ENCODE measurements around the gene TRAFD1.
A peak's percentile ranks its signal among the peaks of the same experiment; 100 is the strongest.

Gene TRAFD1

GRCh38 chr12:112115259-112116045 is 9.9 kb upstream of the TRAFD1 start:
- no peak for DNase-seq (ENCODE audit: low spot score)

GRCh38 chr12:112116232-112117060 is 8.9 kb upstream of the TRAFD1 start:
- peak; percentile 96 for DNase-seq (ENCODE audit: low spot score)

DNA sequence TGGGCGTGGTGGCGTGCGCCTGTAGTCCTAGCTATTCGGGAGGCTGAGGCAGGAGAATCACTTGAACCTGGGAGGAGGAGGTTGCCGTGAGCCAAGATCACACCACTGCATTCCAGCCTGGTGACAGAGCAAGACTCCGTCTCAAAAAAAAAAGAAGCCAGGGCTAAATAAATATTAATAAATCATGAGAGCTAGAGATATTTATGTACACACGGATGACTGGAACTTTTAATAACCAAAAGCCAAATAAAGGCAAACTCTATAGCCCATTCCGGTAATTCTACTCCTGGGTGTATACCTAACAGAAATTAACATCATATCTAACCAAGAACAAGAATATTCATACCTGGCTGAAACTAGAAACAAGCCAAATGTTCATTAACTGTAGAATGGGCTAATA is 7.7 kb upstream of the TRAFD1 start:
- no peak for DNase-seq (ENCODE audit: low spot score)

DNA sequence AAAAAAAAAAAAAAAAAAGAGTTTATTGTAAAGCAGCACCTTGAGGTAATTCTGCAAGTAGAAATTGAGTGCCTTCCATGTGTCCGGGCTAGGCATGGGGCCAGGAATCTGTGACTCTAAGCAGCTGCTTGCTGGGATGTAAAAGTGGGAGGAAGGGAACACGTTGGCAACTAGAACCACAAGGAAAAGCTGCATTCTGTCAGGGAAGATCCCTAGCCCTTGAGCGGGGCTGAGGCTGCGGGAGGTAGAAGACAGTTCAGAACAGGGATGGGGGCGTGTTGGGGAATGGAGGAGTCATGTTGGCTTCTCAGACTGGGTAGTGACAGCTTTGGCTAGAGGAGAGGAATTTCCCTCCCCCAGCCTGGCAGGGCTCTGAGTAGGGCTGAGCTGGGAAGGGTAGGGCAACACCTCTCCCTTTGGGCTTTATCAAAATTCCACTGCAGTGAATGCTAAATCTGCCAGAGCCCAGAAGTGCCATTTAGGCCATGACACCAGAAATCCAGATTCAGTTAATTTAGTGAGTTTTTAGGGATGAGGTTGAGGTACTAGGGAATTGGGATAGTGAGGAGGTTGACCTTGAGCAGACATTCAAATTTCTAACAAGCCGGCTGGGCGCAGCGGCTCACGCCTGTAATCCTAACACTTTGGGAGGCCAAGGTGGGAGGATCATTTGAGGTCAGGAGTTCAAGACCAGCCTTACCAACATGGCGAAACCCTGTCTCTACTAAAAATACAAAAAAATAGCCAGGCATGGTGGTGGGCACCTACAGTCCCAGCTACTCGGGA is 3.4 kb upstream of the TRAFD1 start:
- DNase-seq (ENCODE audit: low spot score), result peak; percentile 49

DNA sequence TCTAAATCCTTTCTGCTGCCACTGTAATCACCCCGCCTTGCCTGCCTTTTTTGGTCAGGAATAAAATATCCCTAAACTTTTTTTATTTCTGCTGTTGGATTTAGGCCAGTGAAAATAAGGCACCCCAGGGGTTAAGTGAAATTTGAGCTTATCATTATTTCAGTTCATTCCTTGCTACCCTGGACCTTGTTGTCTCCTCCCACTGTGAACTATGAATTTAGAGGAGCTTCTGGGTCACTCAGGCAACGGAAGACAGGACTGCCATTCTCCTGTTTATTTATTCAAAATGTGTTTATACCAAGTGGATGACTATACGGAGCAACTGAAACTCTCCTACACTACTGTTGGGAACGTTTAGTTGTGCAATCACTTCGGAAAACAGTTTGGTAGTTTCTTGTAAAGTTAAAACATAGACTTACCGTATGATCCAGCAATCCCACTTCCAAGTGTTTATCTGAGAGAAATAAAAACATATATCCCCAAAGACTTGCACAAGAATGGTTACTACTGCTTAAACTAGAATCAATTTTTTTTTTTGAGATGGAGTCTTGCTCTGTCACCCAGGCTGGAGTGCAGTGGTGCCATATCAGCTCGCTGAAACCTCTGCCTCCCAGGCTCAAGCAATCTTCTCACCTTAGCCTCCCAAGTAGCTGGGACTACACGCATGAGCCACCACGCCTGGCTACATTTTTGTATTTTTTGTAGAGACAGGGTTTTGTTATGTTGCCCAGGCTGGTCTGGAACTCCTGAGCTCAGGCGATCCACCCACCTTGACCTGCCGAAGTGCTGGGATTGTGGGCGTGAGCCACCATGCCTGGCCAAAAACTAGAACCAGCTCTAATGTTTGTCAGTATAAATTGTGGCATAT is 2.3 kb upstream of the TRAFD1 start:
- no peak for DNase-seq (ENCODE audit: low spot score)

DNA sequence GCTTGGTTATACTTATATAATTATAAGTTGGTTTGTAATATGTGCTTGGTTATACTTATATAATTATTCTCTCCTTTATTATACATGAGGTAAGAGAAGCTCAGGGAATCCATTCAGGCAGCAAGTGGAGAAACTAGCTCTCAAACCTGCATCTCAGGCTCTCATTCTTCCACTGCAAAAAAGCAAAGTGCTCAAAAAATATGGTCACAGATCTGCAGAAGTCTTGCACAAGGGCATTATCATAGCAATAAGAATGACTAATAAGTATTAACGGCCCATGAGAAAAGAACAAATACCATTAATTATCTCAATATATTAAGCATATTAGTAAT is 476 bp upstream of the TRAFD1 start:
- no peak for DNase-seq (ENCODE audit: low spot score)

- no peak for DNase-seq (ENCODE audit: low spot score)
These were observed 659 bp downstream of the TRAFD1 start for GRCh38 chr12:112126000-112126438.

- no peak for DNase-seq (ENCODE audit: low spot score)
These were observed 1.6 kb downstream of the TRAFD1 start for GRCh38 chr12:112126911-112127310.

DNA sequence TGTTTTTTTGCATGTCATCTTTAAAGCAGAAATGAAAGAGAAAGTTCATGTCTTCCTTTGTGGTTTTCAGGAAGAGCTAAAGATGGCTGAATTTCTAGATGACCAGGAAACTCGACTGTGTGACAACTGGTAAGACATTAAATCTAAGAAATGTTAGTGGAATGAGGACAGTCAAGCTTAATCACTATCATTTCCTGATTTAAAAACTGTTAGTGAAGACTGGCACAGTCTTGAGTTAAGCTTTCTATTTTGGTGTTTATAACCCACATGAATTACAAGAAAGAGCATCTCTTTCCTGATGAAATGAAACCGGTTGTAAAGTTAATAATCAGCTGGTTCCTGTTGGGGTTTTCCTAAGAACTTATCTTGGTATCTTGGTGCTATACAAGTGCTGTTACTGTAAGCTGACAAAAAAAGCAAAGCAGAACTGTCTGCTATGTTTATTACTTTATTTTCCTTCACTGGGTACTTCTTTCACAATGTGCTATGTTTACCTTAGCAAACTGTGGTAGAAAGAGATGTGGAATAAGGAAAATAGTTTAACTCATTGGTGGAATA is 5.2 kb downstream of the TRAFD1 start:
- peak; percentile 76 for DNase-seq (ENCODE audit: low spot score)

GRCh38 chr12:112131686-112132085 is 6.3 kb downstream of the TRAFD1 start:
- no peak for DNase-seq (ENCODE audit: low spot score)

DNA sequence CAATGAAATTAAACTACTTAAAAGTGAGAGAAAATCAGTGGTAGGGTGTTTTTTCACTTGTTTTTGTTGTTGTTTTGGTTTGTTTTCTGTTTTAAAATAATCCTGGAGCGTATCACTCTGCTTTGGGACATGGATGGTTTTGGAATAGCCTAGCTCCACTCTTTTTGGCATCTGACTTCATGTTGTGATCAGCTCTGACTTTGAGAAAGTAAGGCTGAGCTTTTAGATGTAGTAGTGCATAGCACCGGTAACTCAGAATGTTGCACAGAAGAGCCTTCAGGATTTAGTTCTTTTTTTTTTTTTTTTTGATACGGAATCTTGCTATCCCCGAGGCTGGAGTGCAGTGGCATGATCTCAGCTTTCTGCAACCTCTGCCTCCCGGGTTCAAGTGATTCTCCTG is 8.1 kb downstream of the TRAFD1 start:
- DNase-seq (ENCODE audit: low spot score), result no peak

DNA sequence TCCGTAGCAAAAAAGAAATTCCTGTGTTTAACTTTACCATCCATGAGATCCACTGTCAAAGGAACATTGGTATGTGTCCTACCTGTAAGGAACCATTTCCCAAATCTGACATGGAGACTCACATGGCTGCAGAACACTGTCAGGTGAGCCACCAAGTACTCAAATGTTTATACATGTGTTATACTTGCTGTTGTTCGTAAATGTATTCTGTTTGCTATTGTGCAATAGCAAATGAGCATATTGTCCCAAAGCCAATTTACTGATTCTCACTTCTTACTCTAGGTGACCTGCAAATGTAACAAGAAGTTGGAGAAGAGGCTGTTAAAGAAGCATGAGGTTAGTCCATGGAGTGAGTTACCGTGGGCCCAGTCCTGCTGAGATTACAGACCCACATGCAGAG is 9.4 kb downstream of the TRAFD1 start:
- no peak for DNase-seq (ENCODE audit: low spot score)

DNA sequence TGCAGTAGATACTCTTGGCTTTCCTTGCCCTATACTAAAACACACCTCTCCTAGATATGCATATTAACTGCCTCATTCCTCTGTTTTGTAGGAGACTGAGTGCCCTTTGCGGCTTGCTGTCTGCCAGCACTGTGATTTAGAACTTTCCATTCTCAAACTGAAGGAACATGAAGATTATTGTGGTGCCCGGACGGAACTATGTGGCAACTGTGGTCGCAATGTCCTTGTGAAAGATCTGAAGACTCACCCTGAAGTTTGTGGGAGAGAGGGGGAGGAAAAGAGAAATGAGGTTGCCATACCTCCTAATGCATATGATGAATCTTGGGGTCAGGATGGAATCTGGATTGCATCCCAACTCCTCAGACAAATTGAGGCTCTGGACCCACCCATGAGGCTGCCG is 15.4 kb downstream of the TRAFD1 start:
- DNase-seq (ENCODE audit: low spot score), result no peak

DNA sequence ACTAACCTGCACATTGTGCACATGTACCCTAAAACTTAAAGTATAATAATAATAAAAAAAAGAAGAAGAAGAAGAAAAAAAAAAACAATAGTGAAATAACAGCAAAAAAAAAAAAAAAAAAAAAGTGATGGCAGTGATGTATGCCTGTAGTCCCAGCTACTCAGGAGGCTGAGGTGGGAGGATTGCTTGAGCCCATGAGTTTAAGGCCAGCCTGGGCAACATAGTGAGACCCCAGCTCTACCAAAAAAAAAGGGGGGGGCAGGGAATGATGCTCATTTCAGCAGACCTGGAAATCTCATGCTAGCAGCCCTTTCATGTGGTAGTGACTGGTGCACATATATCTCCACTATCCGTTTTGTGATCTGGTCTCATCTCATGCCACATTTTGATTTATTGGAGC is 20.8 kb downstream of the TRAFD1 start:
- DNase-seq (ENCODE audit: low spot score), result no peak

DNA sequence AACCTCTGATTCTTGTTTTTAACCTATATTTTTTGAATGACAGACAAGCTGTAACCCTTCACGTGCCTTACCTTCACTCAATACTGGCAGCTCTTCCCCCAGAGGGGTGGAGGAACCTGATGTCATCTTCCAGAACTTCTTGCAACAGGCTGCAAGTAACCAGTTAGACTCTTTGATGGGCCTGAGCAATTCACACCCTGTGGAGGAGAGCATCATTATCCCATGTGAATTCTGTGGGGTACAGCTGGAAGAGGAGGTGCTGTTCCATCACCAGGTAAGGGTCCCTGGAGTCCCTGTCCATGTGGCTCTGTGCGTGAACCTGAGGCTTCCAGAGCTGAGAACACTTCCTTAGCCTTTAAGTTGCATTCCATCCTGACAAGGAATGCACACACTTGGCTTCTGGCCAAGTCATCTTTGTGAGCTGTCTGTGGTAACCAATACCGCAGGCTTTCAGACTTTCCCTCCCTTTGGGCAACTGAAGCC is 22.7 kb downstream of the TRAFD1 start:
- no peak for DNase-seq (ENCODE audit: low spot score)

DNA sequence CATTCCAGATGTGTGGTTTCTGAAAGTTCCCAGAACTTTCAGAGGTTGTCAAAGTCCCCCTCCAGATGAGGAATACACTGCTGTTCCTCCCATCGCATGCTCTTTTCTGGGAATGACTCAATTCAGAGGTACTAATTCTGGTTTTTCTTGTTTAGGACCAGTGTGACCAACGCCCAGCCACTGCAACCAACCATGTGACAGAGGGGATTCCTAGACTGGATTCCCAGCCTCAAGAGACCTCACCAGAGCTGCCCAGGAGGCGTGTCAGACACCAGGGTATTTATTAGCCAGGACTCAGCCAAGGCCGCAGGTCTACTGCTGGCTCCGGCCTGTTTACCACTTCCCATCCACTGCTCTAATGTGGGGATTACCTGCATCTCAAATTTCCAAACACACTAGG is 24.2 kb downstream of the TRAFD1 start:
- DNase-seq (ENCODE audit: low spot score), result no peak

DNA sequence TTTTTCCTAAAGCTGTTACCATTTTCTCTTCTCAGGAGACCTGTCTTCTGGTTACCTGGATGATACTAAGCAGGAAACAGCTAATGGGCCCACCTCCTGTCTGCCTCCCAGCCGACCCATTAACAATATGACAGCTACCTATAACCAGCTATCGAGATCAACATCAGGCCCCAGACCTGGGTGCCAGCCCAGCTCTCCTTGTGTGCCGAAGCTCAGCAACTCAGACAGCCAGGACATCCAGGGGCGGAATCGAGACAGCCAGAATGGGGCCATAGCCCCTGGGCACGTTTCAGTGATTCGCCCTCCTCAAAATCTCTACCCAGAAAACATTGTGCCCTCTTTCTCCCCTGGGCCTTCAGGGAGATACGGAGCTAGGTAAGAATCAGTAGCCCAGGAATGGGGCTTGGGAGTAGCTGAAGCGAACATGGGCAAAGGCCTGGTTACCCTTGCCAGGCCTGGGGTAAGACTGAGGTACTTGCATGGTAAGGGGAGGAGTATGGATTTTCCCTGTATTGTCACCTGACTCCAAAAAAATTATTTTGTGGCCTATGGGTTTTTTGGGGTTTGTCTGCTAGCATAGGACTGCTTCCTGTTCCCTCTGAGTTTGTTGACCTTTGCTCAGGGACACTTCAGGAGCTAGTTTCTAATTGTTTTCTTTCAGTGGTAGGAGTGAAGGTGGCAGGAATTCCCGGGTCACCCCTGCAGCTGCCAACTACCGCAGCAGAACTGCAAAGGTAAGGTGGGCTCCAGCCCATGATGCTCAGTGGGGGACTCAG is 26.6 kb downstream of the TRAFD1 start:
- no peak for DNase-seq (ENCODE audit: low spot score)

- DNase-seq (ENCODE audit: low spot score), result no peak
These were observed 28.0 kb downstream of the TRAFD1 start for GRCh38 chr12:112153181-112153892.

- DNase-seq (ENCODE audit: low spot score), result no peak
These were observed 28.5 kb downstream of the TRAFD1 start for GRCh38 chr12:112153893-112154219.

Data from pons (tissue), 1 donor.